ENCODE measurements around the gene E2F4.

The E2F4 gene

DNA sequence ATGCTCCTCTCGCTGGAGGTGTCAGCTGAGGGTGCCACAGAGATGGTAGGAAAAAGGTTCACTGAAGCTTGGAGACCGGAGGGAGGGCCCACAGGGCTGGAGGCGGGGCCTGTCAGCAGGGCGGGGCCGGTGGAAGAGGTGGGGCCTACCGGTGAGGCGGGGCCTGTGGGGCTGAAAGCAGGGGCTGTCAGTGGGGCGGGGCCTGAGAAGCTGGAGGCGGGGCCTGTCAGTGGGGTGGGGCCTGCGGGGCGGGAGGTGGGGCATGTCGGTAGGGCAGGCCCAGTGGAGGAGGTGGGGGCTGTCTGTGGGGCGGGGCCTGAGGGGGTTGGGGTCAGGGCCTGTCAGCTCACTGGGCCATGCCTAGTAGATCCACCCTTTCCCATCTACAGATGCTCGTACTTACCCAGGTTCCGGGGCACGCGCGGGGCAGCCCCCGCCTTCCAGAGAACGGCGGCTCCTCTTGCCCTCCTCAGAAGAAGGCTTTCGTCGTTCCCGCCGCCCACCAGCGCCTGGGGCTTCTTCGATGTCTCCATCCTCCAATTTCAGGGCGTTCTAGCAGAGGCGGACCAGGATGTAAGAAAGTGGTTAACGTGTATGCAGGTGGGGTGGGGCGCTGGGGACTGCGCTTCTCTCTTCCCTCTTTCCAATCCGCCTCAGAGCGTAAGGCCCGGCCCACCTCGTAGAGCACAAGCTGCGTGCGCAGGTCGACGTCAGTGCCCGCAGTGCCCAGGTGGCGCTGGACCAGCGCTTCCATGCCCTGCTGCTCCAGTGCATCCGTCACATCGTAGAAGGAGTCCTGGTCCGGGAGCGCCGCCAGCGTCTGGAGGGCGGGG, 44.8 kb downstream of the E2F4 start:
- peak; percentile 52 for DNase-seq

DNA sequence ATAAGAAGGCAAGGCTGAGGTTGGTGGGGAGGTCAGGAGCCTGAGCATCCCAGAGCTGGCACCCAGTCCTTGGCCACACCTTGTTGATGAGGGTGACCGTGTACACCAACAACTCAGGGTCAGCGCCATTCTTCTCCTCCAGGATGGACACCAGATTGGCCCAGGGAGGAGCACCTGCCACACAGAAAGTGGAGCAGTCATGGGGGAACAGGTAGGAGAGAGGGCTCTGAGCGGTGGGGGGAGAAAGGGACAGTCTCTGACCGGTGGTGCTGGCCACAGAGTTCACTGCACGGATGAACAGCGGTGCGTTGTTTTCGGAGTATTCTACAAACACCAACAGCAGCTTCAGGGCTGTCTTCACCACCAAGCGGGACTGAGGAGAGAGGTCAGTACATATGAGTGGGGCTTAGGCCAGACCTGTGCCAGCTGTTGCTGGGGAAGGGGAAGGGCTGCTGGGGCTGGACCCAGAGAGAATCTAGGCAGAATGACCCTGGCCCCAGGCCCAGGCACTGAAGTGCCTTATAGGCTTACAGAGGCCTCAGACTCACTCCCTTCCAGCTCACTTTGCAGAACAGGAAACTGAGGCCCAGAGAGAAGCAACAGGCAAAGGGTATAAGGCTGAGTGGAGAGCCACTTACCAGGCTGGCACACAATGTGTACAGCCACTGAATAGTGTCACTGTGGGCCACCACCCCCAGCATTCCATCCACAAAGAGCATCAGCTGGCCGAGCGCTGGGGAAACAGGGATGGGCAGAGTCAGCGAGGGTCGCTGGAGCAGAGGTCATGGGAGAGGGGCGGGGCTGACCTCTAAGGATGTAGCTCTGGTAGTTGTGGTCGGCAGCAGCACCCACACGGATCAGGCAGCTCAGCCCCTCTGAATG, 45.7 kb downstream of the E2F4 start:
- DNase-seq = no peak

DNA sequence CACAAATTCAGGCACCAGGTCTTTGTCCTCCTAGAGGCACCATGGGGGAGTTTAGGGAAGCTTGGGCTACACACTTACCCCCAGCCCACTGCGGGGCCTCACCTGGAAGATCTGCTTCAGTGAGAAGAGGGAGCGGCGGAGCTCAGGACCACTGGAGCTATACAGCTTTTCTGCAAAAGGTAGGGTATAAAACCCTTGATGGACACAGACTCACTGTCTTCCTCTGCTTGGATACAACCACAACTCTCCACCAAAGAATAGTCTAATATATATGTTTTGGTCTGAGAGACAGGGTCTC, 46.3 kb downstream of the E2F4 start:
- DNase-seq = no peak

DNA sequence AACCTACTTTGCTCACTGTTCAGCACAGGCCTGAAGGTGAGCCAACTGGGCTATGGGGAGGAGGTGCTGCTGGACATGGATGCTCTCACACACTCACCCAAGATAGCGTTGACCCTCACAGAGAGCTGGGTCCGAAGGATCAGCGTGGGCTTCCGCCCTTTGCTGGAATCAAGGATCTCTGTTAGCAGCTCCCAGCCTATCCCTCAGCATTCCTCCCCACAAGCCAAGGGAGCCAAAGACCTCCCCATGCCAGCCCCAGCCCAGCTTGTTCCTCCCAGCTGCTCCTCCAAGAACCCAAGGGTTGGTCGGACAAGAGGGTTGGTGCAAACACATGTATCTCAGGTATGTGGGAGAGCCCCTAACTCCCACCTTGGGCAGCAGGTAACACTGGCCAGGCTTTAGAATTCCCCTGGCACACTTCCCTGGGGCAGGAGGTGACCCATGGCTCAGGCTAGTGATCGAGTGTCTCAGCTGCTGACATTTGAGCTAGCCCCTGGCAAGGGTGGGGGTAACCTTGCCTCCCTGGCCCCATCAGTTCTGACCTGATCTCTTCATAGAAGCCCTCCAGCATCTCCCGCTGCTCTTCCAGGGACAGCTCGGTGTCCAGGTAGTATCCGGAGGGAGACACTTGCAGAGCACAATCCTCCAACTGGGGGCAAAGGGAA, 47.0 kb downstream of the E2F4 start:
- DNase-seq = no peak

DNA sequence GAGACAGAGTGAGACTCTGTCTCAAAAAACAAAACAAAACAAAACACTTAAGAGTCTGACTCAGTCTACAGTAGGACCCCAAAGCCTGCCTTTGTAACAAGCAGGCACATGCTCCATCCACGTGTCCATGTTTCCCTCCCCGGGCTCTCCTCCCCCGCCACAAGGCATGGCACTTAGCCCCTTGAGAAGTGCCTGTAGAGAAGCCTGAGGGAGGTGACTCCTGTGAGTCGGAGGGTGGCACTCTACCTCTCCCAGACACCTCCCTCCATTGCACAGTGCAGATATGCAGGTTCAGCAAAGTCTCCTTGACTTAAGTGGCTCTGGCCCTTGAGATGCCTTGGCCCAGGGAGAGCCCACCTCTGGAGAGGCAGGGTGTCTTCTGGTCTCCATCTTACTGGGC, 48.6 kb downstream of the E2F4 start:
- no peak for DNase-seq

DNA sequence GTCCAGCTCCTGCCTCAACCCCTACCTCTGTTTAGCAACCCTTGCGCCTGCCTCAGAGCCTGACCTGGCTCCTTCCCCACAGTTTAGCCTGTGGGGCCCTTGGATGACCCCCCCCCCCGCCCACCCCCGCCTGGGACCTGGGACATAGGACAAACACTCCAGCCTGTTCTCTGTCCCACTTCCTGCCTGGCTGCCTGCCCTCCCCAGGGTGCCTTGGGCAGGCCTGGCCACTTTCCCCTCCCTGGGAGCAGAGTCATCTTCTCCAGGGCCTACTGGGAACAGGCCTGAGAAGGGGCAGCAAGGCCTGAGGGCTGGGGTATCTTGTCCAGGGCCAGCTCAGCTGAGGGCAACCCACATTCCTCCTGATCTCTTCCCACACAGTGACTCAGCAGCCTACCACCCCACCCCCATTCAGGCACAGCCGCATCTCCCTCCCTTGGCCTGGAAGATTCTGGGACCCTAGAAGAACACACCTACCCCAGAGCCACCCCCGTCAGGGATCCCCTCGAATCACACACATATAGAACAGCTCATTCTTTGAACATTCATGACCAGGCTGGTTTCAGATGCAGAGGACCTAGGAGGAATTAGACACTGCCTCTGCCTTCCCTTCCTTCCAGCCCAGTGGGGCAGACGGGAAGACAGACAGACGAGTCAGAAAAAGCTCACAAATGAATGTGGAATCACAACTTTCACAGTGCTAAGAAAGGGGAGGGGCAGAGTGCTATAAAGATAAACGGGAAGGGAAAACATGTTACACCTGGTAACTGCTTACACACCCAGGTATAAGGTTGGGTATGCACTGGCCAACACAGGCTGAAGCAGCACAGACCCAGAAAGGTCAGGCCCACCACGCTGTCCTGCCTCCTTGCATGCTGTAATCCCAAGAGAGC, 49.3 kb downstream of the E2F4 start:
- DNase-seq = peak; percentile 39

DNA sequence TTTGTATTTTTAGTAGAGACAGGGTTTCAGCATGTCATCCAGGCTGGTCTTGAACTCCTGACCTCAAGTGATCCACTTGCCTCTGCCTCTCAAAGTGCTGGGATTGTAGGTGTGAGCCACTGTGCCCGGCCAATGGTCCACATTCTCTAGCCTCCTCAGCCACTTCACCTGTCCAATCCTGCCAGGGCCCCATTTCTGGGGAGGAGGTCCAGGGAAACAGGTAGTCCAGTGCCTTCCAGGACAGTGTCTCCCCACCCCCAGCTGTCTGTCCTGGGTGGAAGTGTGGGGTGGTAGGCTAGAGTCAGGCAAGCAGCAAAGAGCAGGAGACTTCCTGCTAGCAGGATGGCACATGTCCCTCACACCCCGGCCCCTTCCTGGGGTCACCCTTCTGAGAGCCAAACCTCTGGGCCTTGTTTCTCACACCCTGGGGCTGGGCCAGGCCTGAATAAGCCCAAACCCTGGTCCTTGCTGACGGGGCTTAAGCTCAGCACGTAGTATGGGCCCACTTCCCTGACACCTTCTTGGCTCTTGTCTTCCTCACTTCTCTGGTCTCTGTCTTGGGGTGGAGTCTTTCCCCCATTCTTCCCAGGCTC, 50.3 kb downstream of the E2F4 start:
- no peak for DNase-seq

DNA sequence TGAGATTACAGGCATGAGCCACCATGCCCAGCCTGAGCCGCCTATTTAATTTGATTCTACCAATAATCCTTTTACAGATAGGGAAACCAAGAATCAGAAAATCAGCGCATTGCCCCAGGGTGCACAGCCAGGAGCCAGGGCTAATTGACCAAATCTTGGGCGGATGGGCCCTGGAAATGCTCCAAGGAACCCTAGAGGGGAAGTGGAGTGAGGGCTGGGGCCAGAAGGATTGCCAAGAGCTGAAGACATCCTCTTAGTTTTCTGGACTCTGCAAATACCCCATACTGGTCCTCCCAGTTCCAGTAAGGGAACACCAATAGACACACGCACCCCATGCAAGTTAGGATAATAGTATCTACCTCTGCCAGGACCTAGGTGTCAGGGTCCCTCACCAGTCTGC, 51.5 kb downstream of the E2F4 start:
- DNase-seq = peak; percentile 56

DNA sequence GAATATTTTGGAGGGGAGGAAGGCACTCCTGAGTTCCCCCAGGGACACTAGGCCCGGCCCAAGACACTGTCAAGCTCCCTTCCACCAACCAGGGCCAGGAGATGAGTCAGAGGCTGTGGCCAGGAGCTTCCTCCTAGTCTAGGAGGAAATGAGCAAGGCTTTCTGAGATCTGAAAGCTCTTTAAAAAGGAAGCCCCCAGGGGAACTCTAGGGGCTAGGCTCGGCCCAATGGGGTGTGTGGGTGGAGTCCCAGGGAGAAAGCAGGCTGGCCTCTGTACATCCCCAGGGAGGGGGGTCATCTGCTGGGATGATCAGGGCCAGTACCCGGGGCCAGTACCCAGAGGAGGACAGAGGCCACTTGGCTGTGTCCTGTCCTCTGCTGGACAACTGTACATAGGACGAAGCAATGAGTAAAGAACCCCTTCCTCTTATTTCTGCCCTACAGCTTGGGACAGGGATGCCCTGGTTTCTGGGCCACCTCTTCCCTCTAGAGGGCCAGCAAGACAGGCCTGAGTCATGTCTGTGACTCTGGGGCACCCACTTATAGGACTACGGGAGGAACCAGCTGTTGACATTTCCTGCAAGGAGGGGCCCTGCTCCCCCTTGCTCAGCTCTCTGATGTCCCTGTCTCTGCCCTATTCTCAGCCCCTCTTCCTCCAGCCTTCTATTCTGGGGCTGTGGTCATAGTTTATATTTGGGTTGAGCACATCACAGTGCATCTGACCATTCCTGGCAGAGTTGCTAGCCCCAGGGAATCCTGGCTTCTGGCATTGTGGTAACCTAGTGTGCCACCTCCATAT, 52.6 kb downstream of the E2F4 start:
- peak; percentile 98 for DNase-seq

DNA sequence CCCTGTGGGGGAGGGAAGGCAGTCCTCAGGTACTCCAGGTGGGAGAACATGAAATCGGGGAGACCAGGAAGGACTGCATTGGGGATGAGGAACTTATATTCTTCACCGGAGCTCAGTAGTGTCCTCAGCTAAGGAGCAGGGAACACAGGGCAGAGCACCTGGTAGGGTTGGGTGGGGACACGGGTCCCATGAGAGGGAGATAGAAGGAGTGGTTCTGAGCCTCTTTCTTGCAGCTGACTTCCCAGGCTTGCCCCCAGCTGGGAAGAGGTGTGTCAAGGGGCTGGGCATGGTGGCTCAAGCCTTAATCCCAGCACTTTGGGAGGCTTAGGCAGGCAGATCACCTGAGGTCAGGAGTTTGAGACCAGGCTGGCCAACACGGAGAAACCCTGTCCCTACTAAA, 53.2 kb downstream of the E2F4 start:
- no peak for DNase-seq

DNA sequence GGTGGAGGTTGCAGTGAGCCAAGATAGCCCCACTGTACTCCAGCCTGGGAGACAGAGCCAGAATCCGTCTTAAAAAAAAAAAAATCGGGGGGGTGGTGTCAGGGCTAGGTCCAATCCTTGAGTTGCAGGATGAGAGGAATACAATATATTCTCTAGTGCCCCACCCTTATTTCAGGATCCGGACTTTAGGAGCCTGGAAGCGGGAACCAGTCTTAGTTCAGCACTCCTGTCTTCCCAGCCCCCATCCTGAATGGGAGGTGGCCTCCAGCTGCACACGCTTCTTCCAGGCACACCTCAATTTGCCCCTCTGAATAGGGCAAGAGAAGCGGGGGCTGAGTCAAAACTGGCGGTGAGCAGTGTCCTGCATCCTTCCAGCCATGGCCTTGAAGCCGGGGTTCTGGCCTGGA, 53.7 kb downstream of the E2F4 start:
- DNase-seq = no peak

DNA sequence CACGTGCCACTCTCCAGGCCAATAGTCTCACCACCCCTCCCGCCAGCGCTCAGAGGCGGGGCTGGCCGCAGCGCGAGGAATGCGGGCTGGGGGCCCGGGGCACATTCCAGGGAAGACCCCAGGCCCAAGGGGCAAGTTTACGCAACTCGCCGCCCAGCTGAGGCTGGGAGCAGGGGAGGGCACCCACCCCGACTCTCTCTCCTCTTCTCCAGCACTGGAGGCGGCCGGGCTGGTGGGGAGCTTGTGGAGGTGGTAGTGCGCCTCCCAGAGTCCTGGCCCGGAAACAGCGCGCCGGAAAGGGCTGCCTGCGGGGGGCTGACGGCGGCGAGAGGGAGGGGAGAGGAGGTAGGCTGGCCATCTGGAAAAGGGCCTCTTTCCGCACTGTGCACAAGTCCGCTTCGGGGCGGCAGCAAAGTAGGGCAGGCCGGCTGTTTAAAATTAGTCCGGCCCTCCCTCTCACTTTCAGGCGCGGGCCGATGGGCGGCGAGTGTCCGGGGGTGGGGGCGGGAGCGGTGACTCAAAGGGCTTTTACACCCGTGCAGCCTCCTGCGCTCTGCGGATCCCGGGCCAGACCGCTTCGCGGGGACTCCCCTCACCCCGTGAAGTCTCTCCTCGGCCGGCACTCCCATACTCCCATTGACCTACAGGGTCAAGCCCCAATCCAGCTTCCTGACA, 54.3 kb downstream of the E2F4 start:
- peak; percentile 84 for DNase-seq

DNA sequence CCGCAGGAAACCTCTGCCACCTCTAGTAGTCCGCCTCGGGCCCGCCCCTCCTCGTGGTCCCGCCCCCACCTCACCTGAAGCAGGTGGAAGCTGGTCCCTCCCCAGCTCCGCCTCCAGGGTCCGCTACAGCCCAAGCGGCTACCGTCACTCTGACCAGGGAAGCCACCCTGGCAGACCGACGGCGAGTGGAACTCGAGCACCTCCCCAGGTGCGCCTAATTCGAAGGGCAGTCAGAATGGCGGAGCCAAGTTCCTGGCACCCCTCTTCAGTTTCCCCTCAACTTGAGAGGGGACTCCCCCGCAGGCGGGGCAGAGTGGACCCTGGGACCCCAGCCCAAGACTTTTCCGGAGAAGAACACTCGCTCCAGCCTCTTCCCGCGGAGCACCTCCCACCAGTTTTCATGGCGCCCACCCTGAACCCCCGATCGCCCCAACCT, 54.8 kb downstream of the E2F4 start:
- DNase-seq = no peak

DNA sequence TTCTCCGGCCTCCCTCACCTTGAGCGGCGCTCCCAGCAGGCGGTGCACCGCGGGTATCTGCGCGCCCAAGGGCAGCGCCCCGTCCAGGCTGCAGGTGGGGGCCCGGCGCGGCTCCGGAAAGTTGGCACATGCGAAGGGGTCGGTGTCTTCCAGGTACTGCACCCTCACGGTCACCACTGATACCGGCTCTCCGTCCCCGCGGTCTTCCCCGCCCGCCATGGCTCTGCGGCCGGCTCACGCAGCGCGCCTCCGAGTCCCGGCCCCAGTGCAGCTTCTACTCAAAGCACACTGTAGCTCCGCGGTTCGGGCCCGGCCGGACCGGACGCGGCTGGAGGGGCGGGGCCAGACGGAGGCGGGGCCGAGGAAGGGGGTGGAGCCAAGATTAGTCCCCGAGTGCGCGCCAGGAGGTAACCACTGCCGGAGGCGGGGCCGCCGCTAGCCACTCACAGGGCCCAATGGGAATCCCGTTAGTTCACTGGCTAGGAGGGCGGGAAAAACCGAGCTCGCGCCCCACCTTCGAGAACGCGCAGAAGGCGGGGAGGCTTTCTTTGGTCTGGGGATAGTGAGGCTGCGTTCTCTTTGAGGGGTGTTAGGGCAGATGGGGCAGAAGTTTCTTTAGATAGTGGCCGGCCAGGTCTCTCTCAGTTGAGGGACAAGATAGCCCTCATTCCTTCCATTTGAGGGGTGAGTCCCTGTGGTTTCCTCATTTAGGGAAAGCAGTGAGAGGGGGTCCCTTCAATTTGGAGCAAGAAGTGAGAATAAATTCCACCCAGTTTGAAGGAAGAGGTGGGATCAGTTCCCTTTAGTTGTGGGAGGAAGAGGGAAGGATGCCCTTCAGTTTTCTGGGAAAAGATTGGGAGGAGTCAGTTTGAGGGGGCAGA, 55.5 kb downstream of the E2F4 start, which contains the start of gene FHOD1:
TSS of gene FHOD1 (minus strand) at position 290 of the 881 bp plus-strand sequence. CDS start at position 219, 71 bp downstream.
- DNase-seq = peak; percentile 98

DNA sequence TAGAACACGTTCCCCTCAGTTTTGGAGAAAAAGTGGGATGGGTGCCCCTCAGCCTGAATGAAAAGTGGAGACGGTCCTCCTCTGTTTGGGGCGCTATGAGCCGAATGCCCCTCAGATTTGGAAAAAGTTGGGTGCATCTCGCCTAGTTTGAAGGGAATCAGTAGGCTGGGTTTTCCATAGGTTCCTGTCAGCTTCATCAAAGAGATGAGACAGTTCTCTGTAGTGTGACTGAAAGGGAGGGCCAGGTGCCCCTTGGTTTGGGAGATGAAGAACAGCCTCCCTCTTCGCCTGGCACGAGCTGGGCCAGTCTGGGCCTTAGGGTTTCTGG, 56.1 kb downstream of the E2F4 start:
- no peak for DNase-seq

Data from suppressor macrophage treated with lipopolysaccharide for 4 hours (primary cell).